Activated gamma-delta T cell treated with Interleukin-2 at 50 U/mL for 16 hours (primary cell): ENCODE results near the gene PEPD.
A peak's percentile ranks its signal among the peaks of the same experiment; 100 is the strongest.

ENCODE experiments used
- DNase-seq: peaks from one replicate; pipeline ENCODE4 v3.0.0-alpha.2; 2020

The PEPD gene

GRCh38 chr19:33436360-33437345 lies 84.9 kb downstream of the PEPD start:
- DNase-seq, result no peak

GRCh38 chr19:33435706-33436359 lies 85.8 kb downstream of the PEPD start:
- no peak for DNase-seq

GRCh38 chr19:33434886-33435705 lies 86.5 kb downstream of the PEPD start:
- DNase-seq, result no peak

GRCh38 chr19:33434069-33434885 lies 87.3 kb downstream of the PEPD start:
- no peak for DNase-seq

- DNase-seq, result no peak
Observed at GRCh38 chr19:33432446-33433170, 89.0 kb downstream of the PEPD start.

GRCh38 chr19:33432015-33432414 lies 89.6 kb downstream of the PEPD start:
- no peak for DNase-seq

GRCh38 chr19:33430674-33431277 lies 90.8 kb downstream of the PEPD start:
- DNase-seq, result peak; percentile 56

GRCh38 chr19:33429891-33430673 lies 91.5 kb downstream of the PEPD start:
- peak; percentile 36 for DNase-seq

- no peak for DNase-seq
Observed at GRCh38 chr19:33428627-33429125, 92.9 kb downstream of the PEPD start.

- no peak for DNase-seq
Observed at GRCh38 chr19:33427801-33428626, 93.6 kb downstream of the PEPD start.

- DNase-seq, result no peak
Observed at GRCh38 chr19:33426621-33427361, 94.8 kb downstream of the PEPD start.

GRCh38 chr19:33424181-33424580 lies 97.4 kb downstream of the PEPD start:
- no peak for DNase-seq

GRCh38 chr19:33422369-33423180 lies 99.0 kb downstream of the PEPD start:
- DNase-seq, result no peak

- no peak for DNase-seq
Observed at GRCh38 chr19:33421368-33421767, 100.2 kb downstream of the PEPD start.

GRCh38 chr19:33420821-33421220 lies 100.8 kb downstream of the PEPD start:
- DNase-seq, result no peak

GRCh38 chr19:33419788-33420130 lies 101.8 kb downstream of the PEPD start:
- no peak for DNase-seq
